ENCODE measurements around the gene TARBP1.

GRCh38 chr1:234500269-234500668 is 21.3 kb upstream of the TARBP1 start:
- TF ChIP-seq, protein P1, sequence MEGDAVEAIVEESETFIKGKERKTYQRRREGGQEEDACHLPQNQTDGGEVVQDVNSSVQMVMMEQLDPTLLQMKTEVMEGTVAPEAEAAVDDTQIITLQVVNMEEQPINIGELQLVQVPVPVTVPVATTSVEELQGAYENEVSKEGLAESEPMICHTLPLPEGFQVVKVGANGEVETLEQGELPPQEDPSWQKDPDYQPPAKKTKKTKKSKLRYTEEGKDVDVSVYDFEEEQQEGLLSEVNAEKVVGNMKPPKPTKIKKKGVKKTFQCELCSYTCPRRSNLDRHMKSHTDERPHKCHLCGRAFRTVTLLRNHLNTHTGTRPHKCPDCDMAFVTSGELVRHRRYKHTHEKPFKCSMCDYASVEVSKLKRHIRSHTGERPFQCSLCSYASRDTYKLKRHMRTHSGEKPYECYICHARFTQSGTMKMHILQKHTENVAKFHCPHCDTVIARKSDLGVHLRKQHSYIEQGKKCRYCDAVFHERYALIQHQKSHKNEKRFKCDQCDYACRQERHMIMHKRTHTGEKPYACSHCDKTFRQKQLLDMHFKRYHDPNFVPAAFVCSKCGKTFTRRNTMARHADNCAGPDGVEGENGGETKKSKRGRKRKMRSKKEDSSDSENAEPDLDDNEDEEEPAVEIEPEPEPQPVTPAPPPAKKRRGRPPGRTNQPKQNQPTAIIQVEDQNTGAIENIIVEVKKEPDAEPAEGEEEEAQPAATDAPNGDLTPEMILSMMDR (IDR thresholded peaks at IDR 0.05; ENCODE audit: low read length) = no peak
- TF ChIP-seq EZH2 (IDR thresholded peaks at IDR 0.05; ENCODE audit: borderline replicate concordance, low read length) = no peak
